MCF 10A (cell line): ENCODE measurements around the gene PLA2G2A. TPM values are rescaled to one million over a fixed set of nuclear protein-coding genes. Genes with fewer than 3 reads are reported as not detected.

ENCODE experiments used
- BruUV-seq: library from RNA; stranded (reverse); fragments of 400-500 nt; replicated peaks from 2 replicates; lab custom pipeline; 2021; lab: Mats Ljungman, UMichigan
- CTCF ChIA-PET: fragments of 300-600 bp; sonication (Branson Sonifier 250); formaldehyde crosslinking; extraction: SDS; loops from one replicate; lab custom pipeline; 2021; ENCODE audit warnings: antibody characterized with exemption, inconsistent platforms; lab: Yijun Ruan, JAX
- POLR2A ChIA-PET: fragments of 300-600, 350-650 bp; sonication (Branson Sonifier 250); formaldehyde crosslinking; extraction: SDS; loops from one replicate; lab custom pipeline; 2020; ENCODE audit warnings: antibody characterized with exemption, inconsistent platforms; lab: Yijun Ruan, JAX
- DNase-seq: peaks from one replicate; pipeline ENCODE4 v3.0.0-alpha.2; 2018; ENCODE audit not compliant: unreplicated experiment
- H3K27ac Mint-ChIP-seq: one replicate; pipeline ENCODE4 v1.8.0; 2022; ENCODE audit warnings: mild to moderate bottlenecking, low read depth, mixed read lengths; ENCODE audit not compliant: unreplicated experiment
- H3K27me3 Mint-ChIP-seq: one replicate; pipeline ENCODE4 v1.8.0; 2022; ENCODE audit warnings: mixed read lengths; ENCODE audit not compliant: insufficient read depth, unreplicated experiment
- H3K36me3 Mint-ChIP-seq: one replicate; pipeline ENCODE4 v1.8.0; 2022; ENCODE audit warnings: mild to moderate bottlenecking, moderate library complexity, mixed read lengths; ENCODE audit not compliant: insufficient read depth, unreplicated experiment
- H3K4me1 Mint-ChIP-seq: one replicate; pipeline ENCODE4 v1.8.0; 2022; ENCODE audit warnings: mixed read lengths; ENCODE audit not compliant: insufficient read depth, unreplicated experiment
- H3K4me3 Mint-ChIP-seq: one replicate; pipeline ENCODE4 v1.8.0; 2022; ENCODE audit warnings: mild to moderate bottlenecking, moderate library complexity, mixed read lengths; ENCODE audit not compliant: unreplicated experiment
- H3K9me3 Mint-ChIP-seq: one replicate; pipeline ENCODE4 v1.8.0; 2022; ENCODE audit warnings: mixed read lengths; ENCODE audit not compliant: unreplicated experiment
- CTCF ChIP-seq: fragments of 200-600 bp; IDR thresholded peaks from one replicate; pipeline ENCODE4 v1.8.0; 2022; ENCODE audit warnings: antibody characterized with exemption, mild to moderate bottlenecking; ENCODE audit not compliant: unreplicated experiment
- intact Hi-C: fragments of 100-400 bp; cut with micrococcal nuclease; formaldehyde crosslinking; loops from 2 replicates; pipeline ENCODE4 v1.14.1; 2022
- total RNA-seq: library from RNA; stranded (reverse); gene quantifications from 2 replicates; pipeline ENCODE4 v1.2.3, GENCODE V29; 2022

PLA2G2A gene
- total RNA-seq, 1 experiment from 2014 or later: not detected

- POLR2A ChIA-PET: no interaction called here
- CTCF ChIA-PET: no interaction called here
- BruUV-seq: no TSS peak
- no peak for TF ChIP-seq CTCF
- DNase-seq: no peak
- intact Hi-C loops: no loop called here
- Mint-ChIP-seq H3K4me1 (no peaks in the 10 kb centered on the region), H3K4me3 (no peak overlapping the region), H3K36me3 (no peaks in the 10 kb centered on the region), H3K9me3 (no peaks in the 10 kb centered on the region), H3K27me3 (no peaks in the 10 kb centered on the region), H3K27ac (no peak overlapping the region)
Measured at GRCh38 chr1:19941206-19941568, 38.2 kb downstream of the PLA2G2A start.

GRCh38 chr1:19940486-19941205, 38.8 kb downstream of the PLA2G2A start:
- intact Hi-C loops: no loop called here
- H3K36me3 Mint-ChIP-seq: no peaks in the 10 kb centered on the region
- ChIA-PET POLR2A (no interaction called here), CTCF (interaction anchor here (0.6 kb wide), 1 partner anchor 211 kb away, joined by 3 read pairs; no protein-coding TSS in a partner anchor)
- no peaks in the 10 kb centered on the region for H3K9me3 Mint-ChIP-seq
- no peaks in the 10 kb centered on the region for H3K4me1 Mint-ChIP-seq
- H3K27ac Mint-ChIP-seq: no peak overlapping the region
- no TSS peak for BruUV-seq
- H3K27me3 Mint-ChIP-seq: no peaks in the 10 kb centered on the region
- no peak overlapping the region for H3K4me3 Mint-ChIP-seq
- TF ChIP-seq CTCF: no peak
- no peak for DNase-seq

- H3K27ac Mint-ChIP-seq: no peak overlapping the region
- POLR2A ChIA-PET: no interaction called here
- no peaks in the 10 kb centered on the region for H3K9me3 Mint-ChIP-seq
- H3K36me3 Mint-ChIP-seq: no peaks in the 10 kb centered on the region
- CTCF ChIA-PET: interaction anchor here (1.0 to 1.2 kb wide), 2 partner anchors 21 to 556 kb away, joined by 4 read pairs; no protein-coding TSS in a partner anchor
- BruUV-seq: no TSS peak
- H3K4me3 Mint-ChIP-seq: no peak overlapping the region
- intact Hi-C loops: no loop called here
- DNase-seq: no peak
- no peaks in the 10 kb centered on the region for H3K4me1 Mint-ChIP-seq
- no peak for TF ChIP-seq CTCF
- H3K27me3 Mint-ChIP-seq: no peaks in the 10 kb centered on the region
Measured at GRCh38 chr1:19938472-19938871, 40.9 kb downstream of the PLA2G2A start.

GRCh38 chr1:19936061-19936750, 43.2 kb downstream of the PLA2G2A start:
- Mint-ChIP-seq H3K9me3 (peaks cover 16% of the 10 kb centered on the region), H3K4me1 (no peaks in the 10 kb centered on the region), H3K27me3 (no peaks in the 10 kb centered on the region), H3K4me3 (no peak overlapping the region), H3K27ac (no peak overlapping the region), H3K36me3 (no peaks in the 10 kb centered on the region)
- no peak for DNase-seq
- intact Hi-C loops: no loop called here
- no peak for TF ChIP-seq CTCF
- BruUV-seq: no TSS peak
- POLR2A ChIA-PET: interaction anchor here (0.5 kb wide), 1 partner anchor 718 kb away, joined by 3 read pairs; no protein-coding TSS in a partner anchor
- CTCF ChIA-PET: no interaction called here
